Measurements from ENCODE around the gene STXBP6. TPM values are rescaled to one million over a fixed set of nuclear protein-coding genes. Genes with fewer than 3 reads are reported as not detected.

STXBP6 gene
- total RNA-seq, 1 experiment from 2014 or later = 0.27 TPM

- ChIA-PET RAD21 (ENCODE audit: low non-redundant PET in 1 of 2, low total read pairs in 2 of 2, uncharacterized antibody in 2 of 2, unreplicated experiment in 2 of 2) (no interaction called here), POLR2A (no interaction called here)
Observed at GRCh38 chr14:24777678-24778077, 272.3 kb downstream of the STXBP6 start.

More at GRCh38 chr14:24777678-24778077, 272.3 kb downstream of the STXBP6 start:
- Histone ChIP-seq H3K4me3 (replicated peaks in 1 of 2; ENCODE audit: low read depth in 1 of 2, low read length in 2 of 2) (no peak overlapping the region), H4K20me1 (ENCODE audit: insufficient read depth) (no peaks in the 10 kb centered on the region), H2AFZ (ENCODE audit: low read depth, low read length, poor library complexity, severe bottlenecking) (no peak overlapping the region), H3K4me2 (ENCODE audit: low read length) (no peak overlapping the region), H3K79me2 (ENCODE audit: insufficient read depth, low read length) (no peaks in the 10 kb centered on the region), H3K27ac (ENCODE audit: low read depth, low read length) (no peak overlapping the region), H3K36me3 (ENCODE audit: control insufficient read depth in 1 of 2, insufficient read depth in 2 of 2, low read length in 2 of 2) (no peaks in the 10 kb centered on the region), H3K9ac (ENCODE audit: low read length) (no peak overlapping the region), H3K9me3 (ENCODE audit: control insufficient read depth in 1 of 2, insufficient read depth in 1 of 2, low read depth in 1 of 2, low read length in 2 of 2) (peaks cover 0 to 6% of the 10 kb centered on the region in 2 experiments; a peak in 1 of 4 replicates), H3K4me1 (ENCODE audit: control insufficient read depth in 1 of 2, insufficient read depth in 2 of 2, low read length in 2 of 2) (no peaks in the 10 kb centered on the region), H3K9me2 (ENCODE audit: insufficient read depth) (no peaks in the 10 kb centered on the region), H3K27me3 (ENCODE audit: insufficient read depth, low read length) (no peaks in the 10 kb centered on the region)
- TF ChIP-seq ATF3 (IDR thresholded peaks at IDR 0.05) = no peak
- no peak for TF ChIP-seq CTCF (IDR thresholded peaks at IDR 0.05 in 2 of 3, conservative IDR thresholded peaks at IDR 0.05 in 1 of 3; ENCODE audit: borderline replicate concordance in 1 of 3, insufficient read depth in 1 of 3, low read depth in 2 of 3, low read length in 2 of 3)
- no peak for TF ChIP-seq FOSL1 (IDR thresholded peaks at IDR 0.05; ENCODE audit: low read depth)
- no peak for TF ChIP-seq ZFX (IDR thresholded peaks at IDR 0.05)
- TF ChIP-seq REST (IDR thresholded peaks at IDR 0.05; ENCODE audit: low read depth) = no peak
- TF ChIP-seq ZNF274 (IDR thresholded peaks at IDR 0.05; ENCODE audit: low read depth, low read length) = no peak
- TF ChIP-seq, protein P1, sequence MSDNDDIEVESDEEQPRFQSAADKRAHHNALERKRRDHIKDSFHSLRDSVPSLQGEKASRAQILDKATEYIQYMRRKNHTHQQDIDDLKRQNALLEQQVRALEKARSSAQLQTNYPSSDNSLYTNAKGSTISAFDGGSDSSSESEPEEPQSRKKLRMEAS (IDR thresholded peaks at IDR 0.05) = no peak
- no peak for TF ChIP-seq SP1 (IDR thresholded peaks at IDR 0.05; ENCODE audit: low read depth)
- TF ChIP-seq, protein P2, sequence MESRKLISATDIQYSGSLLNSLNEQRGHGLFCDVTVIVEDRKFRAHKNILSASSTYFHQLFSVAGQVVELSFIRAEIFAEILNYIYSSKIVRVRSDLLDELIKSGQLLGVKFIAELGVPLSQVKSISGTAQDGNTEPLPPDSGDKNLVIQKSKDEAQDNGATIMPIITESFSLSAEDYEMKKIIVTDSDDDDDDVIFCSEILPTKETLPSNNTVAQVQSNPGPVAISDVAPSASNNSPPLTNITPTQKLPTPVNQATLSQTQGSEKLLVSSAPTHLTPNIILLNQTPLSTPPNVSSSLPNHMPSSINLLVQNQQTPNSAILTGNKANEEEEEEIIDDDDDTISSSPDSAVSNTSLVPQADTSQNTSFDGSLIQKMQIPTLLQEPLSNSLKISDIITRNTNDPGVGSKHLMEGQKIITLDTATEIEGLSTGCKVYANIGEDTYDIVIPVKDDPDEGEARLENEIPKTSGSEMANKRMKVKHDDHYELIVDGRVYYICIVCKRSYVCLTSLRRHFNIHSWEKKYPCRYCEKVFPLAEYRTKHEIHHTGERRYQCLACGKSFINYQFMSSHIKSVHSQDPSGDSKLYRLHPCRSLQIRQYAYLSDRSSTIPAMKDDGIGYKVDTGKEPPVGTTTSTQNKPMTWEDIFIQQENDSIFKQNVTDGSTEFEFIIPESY (IDR thresholded peaks at IDR 0.05; ENCODE audit: extremely low read depth, insufficient replicate concordance, low read length) = no peak
- TF ChIP-seq YY1 (IDR thresholded peaks at IDR 0.05; ENCODE audit: extremely low read depth, insufficient replicate concordance, low read depth, low read length) = no peak
- no peak for TF ChIP-seq TCF7L2 (IDR thresholded peaks at IDR 0.05; ENCODE audit: borderline replicate concordance, extremely low read depth, insufficient read depth, insufficient read length)
- TF ChIP-seq RAD21 (IDR thresholded peaks at IDR 0.05; ENCODE audit: low read depth) = no peak
- intact Hi-C loops (cut with micrococcal nuclease) = no loop called here
- DNase-seq (ENCODE audit: low read depth, low spot score) (no peak), ATAC-seq (no peak)
- no TSS peak for BruUV-seq (replicated peaks)
- CTCF ChIA-PET = no interaction called here

All from HCT116 (cell line).